BJ (cell line): ENCODE data around the gene DCP2. TPM values are rescaled to one million over a fixed set of nuclear protein-coding genes. Genes with fewer than 3 reads are reported as not detected.

Experiments used
- CTCF ChIA-PET: fragments of 350-600 bp; formaldehyde crosslinking; extraction: SDS; loops from one replicate; lab custom pipeline; 2021; ENCODE audit warnings: antibody characterized with exemption, inconsistent platforms; lab: Yijun Ruan, JAX
- POLR2A ChIA-PET: fragments of 300-600 bp; sonication (Branson Sonifier 250); formaldehyde crosslinking; extraction: SDS; loops from one replicate; lab custom pipeline; 2021; ENCODE audit warnings: antibody characterized with exemption; lab: Charles Lee
- DNase-seq: peaks from one replicate; pipeline ENCODE4 v3.0.0-alpha.2; 2011; ENCODE audit warnings: low read depth
- H3K27me3 ChIP-seq: 2 replicates; pipeline ENCODE4 v1.6.0; 2011; ENCODE audit warnings: low read length; ENCODE audit not compliant: control insufficient read depth, insufficient read depth
- H3K36me3 ChIP-seq: 2 replicates; pipeline ENCODE4 v1.5.1; 2011; ENCODE audit warnings: low read length; ENCODE audit not compliant: control insufficient read depth, insufficient read depth
- H3K4me3 ChIP-seq: 2 replicates; pipeline ENCODE4 v1.5.1; 2011; ENCODE audit warnings: low read depth, mild to moderate bottlenecking, control low read depth, low read length
- CTCF ChIP-seq: IDR thresholded peaks from 2 replicates; pipeline ENCODE4 v1.5.1; 2011; ENCODE audit warnings: low read depth, mild to moderate bottlenecking, control low read depth, inconsistent platforms, low read length, moderate library complexity; ENCODE audit not compliant: insufficient read depth
- polyA plus RNA-seq: library from polyadenylated mRNA; depleted of rRNA; stranded (reverse); fragments of >200 nt; gene quantifications from 2 replicates; pipeline ENCODE4 v1.2.3, GENCODE V29; 2011

DCP2 gene
- polyA plus RNA-seq, 1 experiment: 6.4 TPM

GRCh38 chr5:113058706-113059226 is 82.2 kb downstream of the DCP2 start:
- no peaks in the 10 kb centered on the region; the same call in 1 of the 2 replicates for H3K27me3 ChIP-seq
- ChIA-PET CTCF (interaction anchor here (1.1 kb wide), 1 partner anchor 11 kb away, joined by 3 read pairs; no protein-coding TSS in a partner anchor), POLR2A (no interaction called here)
- peaks cover 3% of the 10 kb centered on the region; the same call in 1 of the 2 replicates for H3K36me3 ChIP-seq
- H3K4me3 ChIP-seq: no peak overlapping the region
- DNase-seq: no peak
- no peak for TF ChIP-seq CTCF

GRCh38 chr5:113059232-113060040 is 82.8 kb downstream of the DCP2 start:
- no peak for DNase-seq
- ChIA-PET CTCF (interaction anchor here (1.1 kb wide), 1 partner anchor 12 kb away, joined by 3 read pairs; no protein-coding TSS in a partner anchor), POLR2A (no interaction called here)
- no peak overlapping the region for H3K4me3 ChIP-seq
- peaks cover 4% of the 10 kb centered on the region; the same call in 1 of the 2 replicates for H3K36me3 ChIP-seq
- no peak for TF ChIP-seq CTCF
- no peaks in the 10 kb centered on the region; the same call in 1 of the 2 replicates for H3K27me3 ChIP-seq

- POLR2A ChIA-PET: no interaction called here
- TF ChIP-seq CTCF: no peak
- no peaks in the 10 kb centered on the region; the same call in 1 of the 2 replicates for H3K27me3 ChIP-seq
- DNase-seq: no peak
- H3K36me3 ChIP-seq: peaks cover 4% of the 10 kb centered on the region; the same call in 1 of the 2 replicates
- H3K4me3 ChIP-seq: no peak overlapping the region
- CTCF ChIA-PET: interaction anchor here (1.1 kb wide), 2 partner anchors 8 to 11 kb away, joined by 3 read pairs; no protein-coding TSS in a partner anchor
These were observed 83.9 kb downstream of the DCP2 start for GRCh38 chr5:113060408-113061025.

GRCh38 chr5:113061846-113062780 is 85.5 kb downstream of the DCP2 start:
- peaks cover 6% of the 10 kb centered on the region; the same call in 1 of the 2 replicates for H3K36me3 ChIP-seq
- peak; percentile 51 for DNase-seq
- TF ChIP-seq CTCF: no peak
- H3K4me3 ChIP-seq: no peak overlapping the region
- CTCF ChIA-PET: interaction anchor here (1.1 to 1.4 kb wide), 3 partner anchors 10 to 20 kb away, joined by 3 to 4 read pairs (median 4); no protein-coding TSS in a partner anchor
- no peaks in the 10 kb centered on the region; the same call in 1 of the 2 replicates for H3K27me3 ChIP-seq
- POLR2A ChIA-PET: no interaction called here
